Measurements from ENCODE around the gene ACADVL. TPM values are rescaled to one million over a fixed set of nuclear protein-coding genes. Genes with fewer than 3 reads are reported as not detected.

ACADVL gene
- polyA plus RNA-seq, 1 donor from 2014 or later: 397 TPM

DNA sequence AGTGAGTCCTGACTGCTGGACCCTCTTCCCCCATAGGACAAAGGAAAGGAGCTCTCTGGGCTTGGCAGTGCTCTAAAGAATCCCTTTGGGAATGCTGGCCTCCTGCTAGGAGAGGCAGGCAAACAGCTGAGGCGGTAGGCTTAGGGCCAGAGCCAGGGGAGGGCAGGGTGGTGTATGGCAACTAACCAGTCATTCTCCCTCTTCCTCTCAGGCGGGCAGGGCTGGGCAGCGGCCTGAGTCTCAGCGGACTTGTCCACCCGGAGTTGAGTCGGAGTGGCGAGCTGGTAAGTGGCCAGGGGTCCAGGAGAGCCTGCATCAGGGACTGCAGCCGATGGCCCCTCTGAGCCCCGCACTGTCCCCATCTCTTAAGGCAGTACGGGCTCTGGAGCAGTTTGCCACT lies 4.4 kb downstream of the ACADVL start:
- Histone ChIP-seq H3K27ac (ENCODE audit: low read length) (no peak overlapping the region), H4K20me1 (ENCODE audit: insufficient read depth) (no peaks in the 10 kb centered on the region)

DNA sequence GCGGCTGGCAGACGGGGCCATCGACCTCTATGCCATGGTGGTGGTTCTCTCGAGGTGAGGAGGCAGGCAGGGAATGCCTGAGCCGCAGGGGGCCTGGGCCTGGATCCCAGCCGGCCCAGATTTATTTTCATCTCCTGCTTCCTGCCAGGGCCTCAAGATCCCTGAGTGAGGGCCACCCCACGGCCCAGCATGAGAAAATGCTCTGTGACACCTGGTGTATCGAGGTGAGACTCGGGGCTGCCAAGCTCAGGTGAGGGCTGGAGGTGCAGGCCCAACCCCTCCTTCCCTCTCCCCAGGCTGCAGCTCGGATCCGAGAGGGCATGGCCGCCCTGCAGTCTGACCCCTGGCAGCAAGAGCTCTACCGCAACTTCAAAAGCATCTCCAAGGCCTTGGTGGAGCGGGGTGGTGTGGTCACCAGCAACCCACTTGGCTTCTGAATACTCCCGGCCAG lies 4.9 kb downstream of the ACADVL start:
- Histone ChIP-seq H3K27ac (ENCODE audit: low read length) (no peak overlapping the region), H3K27me3 (ENCODE audit: insufficient read depth, low read depth, low read length) (no peaks in the 10 kb centered on the region), H3K4me2 (ENCODE audit: low read length) (no peak overlapping the region), H3K79me2 (replicated peaks; ENCODE audit: insufficient read depth, low read length) (no peaks in the 10 kb centered on the region), H3K4me3 (ENCODE audit: low read length) (no peak overlapping the region), H3K9ac (ENCODE audit: low read length) (no peak overlapping the region), H3F3A (ENCODE audit: insufficient read depth, low read length, poor library complexity, severe bottlenecking) (no peaks in the 10 kb centered on the region), H2AFZ (ENCODE audit: low read depth, low read length) (no peak overlapping the region), H3K9me2 (ENCODE audit: insufficient read depth, low read length) (no peaks in the 10 kb centered on the region), H3K36me3 (ENCODE audit: insufficient read depth, low read length) (no peaks in the 10 kb centered on the region), H3K9me3 (ENCODE audit: low read length) (no peaks in the 10 kb centered on the region), H4K20me1 (ENCODE audit: insufficient read depth) (no peaks in the 10 kb centered on the region)
- TF ChIP-seq, protein P1, sequence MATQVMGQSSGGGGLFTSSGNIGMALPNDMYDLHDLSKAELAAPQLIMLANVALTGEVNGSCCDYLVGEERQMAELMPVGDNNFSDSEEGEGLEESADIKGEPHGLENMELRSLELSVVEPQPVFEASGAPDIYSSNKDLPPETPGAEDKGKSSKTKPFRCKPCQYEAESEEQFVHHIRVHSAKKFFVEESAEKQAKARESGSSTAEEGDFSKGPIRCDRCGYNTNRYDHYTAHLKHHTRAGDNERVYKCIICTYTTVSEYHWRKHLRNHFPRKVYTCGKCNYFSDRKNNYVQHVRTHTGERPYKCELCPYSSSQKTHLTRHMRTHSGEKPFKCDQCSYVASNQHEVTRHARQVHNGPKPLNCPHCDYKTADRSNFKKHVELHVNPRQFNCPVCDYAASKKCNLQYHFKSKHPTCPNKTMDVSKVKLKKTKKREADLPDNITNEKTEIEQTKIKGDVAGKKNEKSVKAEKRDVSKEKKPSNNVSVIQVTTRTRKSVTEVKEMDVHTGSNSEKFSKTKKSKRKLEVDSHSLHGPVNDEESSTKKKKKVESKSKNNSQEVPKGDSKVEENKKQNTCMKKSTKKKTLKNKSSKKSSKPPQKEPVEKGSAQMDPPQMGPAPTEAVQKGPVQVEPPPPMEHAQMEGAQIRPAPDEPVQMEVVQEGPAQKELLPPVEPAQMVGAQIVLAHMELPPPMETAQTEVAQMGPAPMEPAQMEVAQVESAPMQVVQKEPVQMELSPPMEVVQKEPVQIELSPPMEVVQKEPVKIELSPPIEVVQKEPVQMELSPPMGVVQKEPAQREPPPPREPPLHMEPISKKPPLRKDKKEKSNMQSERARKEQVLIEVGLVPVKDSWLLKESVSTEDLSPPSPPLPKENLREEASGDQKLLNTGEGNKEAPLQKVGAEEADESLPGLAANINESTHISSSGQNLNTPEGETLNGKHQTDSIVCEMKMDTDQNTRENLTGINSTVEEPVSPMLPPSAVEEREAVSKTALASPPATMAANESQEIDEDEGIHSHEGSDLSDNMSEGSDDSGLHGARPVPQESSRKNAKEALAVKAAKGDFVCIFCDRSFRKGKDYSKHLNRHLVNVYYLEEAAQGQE (IDR thresholded peaks at IDR 0.05; ENCODE audit: borderline replicate concordance): no peak
- TF ChIP-seq, protein P2, sequence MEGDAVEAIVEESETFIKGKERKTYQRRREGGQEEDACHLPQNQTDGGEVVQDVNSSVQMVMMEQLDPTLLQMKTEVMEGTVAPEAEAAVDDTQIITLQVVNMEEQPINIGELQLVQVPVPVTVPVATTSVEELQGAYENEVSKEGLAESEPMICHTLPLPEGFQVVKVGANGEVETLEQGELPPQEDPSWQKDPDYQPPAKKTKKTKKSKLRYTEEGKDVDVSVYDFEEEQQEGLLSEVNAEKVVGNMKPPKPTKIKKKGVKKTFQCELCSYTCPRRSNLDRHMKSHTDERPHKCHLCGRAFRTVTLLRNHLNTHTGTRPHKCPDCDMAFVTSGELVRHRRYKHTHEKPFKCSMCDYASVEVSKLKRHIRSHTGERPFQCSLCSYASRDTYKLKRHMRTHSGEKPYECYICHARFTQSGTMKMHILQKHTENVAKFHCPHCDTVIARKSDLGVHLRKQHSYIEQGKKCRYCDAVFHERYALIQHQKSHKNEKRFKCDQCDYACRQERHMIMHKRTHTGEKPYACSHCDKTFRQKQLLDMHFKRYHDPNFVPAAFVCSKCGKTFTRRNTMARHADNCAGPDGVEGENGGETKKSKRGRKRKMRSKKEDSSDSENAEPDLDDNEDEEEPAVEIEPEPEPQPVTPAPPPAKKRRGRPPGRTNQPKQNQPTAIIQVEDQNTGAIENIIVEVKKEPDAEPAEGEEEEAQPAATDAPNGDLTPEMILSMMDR (IDR thresholded peaks at IDR 0.05; ENCODE audit: poor library complexity, severe bottlenecking): no peak
- no peak for TF ChIP-seq RAD21 (conservative IDR thresholded peaks at IDR 0.05)
- TF ChIP-seq TAF1 (IDR thresholded peaks at IDR 0.05; ENCODE audit: low read depth): no peak
- TF ChIP-seq EZH2 (IDR thresholded peaks at IDR 0.05; ENCODE audit: borderline replicate concordance, insufficient read depth, low read length, poor library complexity, severe bottlenecking): no peak
- TF ChIP-seq POLR2AphosphoS5 (IDR thresholded peaks at IDR 0.05): no peak
- no peak for TF ChIP-seq SMC3 (conservative IDR thresholded peaks at IDR 0.05; ENCODE audit: poor library complexity)
- TF ChIP-seq EP300 (conservative IDR thresholded peaks at IDR 0.05; ENCODE audit: poor library complexity, severe bottlenecking): no peak
- TF ChIP-seq MXI1 (conservative IDR thresholded peaks at IDR 0.05; ENCODE audit: poor library complexity, severe bottlenecking): no peak

More for the DNA sequence above, 4.4 kb downstream of the ACADVL start:
- no peaks in the 10 kb centered on the region for H3K9me2 ChIP-seq (ENCODE audit: insufficient read depth, low read length)
- TF ChIP-seq TAF1 (IDR thresholded peaks at IDR 0.05; ENCODE audit: low read depth): no peak
- no peak for TF ChIP-seq POLR2AphosphoS5 (IDR thresholded peaks at IDR 0.05)
- no peak for TF ChIP-seq SMC3 (conservative IDR thresholded peaks at IDR 0.05; ENCODE audit: poor library complexity)
- TF ChIP-seq RAD21 (conservative IDR thresholded peaks at IDR 0.05): no peak
- TF ChIP-seq EZH2 (IDR thresholded peaks at IDR 0.05; ENCODE audit: borderline replicate concordance, insufficient read depth, low read length, poor library complexity, severe bottlenecking): no peak
- H3K79me2 ChIP-seq (replicated peaks; ENCODE audit: insufficient read depth, low read length): peaks cover 3% of the 10 kb centered on the region
- H2AFZ ChIP-seq (ENCODE audit: low read depth, low read length): no peak overlapping the region
- no peaks in the 10 kb centered on the region for H3F3A ChIP-seq (ENCODE audit: insufficient read depth, low read length, poor library complexity, severe bottlenecking)
- H3K4me2 ChIP-seq (ENCODE audit: low read length): no peak overlapping the region
- no peak overlapping the region for H3K9ac ChIP-seq (ENCODE audit: low read length)
- no peaks in the 10 kb centered on the region for H3K27me3 ChIP-seq (ENCODE audit: insufficient read depth, low read depth, low read length)
- H3K36me3 ChIP-seq (ENCODE audit: insufficient read depth, low read length): no peaks in the 10 kb centered on the region
- H3K4me3 ChIP-seq (ENCODE audit: low read length): no peak overlapping the region
- H3K9me3 ChIP-seq (ENCODE audit: low read length): no peaks in the 10 kb centered on the region
